HG03060 (cell line): Measurements from ENCODE around the gene IGF2.
"Not testable (repeated sequence)": the region's sequence is repeated elsewhere in the genome, so short reads cannot be mapped to it uniquely, and the experiment has no call there.

Experiments used
- ATAC-seq: cut with Tn5 transposase; IDR thresholded peaks from one replicate; pipeline ENCODE4 v1.9.1; 2021; ENCODE audit warnings: low read depth, moderate number of reproducible peaks; ENCODE audit not compliant: unreplicated experiment

Gene IGF2

GRCh38 chr11:2124736-2125484 lies 14.3 kb downstream of the IGF2 start:
- not testable (repeated sequence) for ATAC-seq

- ATAC-seq = no peak
Measured at GRCh38 chr11:2123628-2123960, 15.6 kb downstream of the IGF2 start.

- no peak for ATAC-seq
Measured at GRCh38 chr11:2122907-2123627, 16.1 kb downstream of the IGF2 start.

DNA sequence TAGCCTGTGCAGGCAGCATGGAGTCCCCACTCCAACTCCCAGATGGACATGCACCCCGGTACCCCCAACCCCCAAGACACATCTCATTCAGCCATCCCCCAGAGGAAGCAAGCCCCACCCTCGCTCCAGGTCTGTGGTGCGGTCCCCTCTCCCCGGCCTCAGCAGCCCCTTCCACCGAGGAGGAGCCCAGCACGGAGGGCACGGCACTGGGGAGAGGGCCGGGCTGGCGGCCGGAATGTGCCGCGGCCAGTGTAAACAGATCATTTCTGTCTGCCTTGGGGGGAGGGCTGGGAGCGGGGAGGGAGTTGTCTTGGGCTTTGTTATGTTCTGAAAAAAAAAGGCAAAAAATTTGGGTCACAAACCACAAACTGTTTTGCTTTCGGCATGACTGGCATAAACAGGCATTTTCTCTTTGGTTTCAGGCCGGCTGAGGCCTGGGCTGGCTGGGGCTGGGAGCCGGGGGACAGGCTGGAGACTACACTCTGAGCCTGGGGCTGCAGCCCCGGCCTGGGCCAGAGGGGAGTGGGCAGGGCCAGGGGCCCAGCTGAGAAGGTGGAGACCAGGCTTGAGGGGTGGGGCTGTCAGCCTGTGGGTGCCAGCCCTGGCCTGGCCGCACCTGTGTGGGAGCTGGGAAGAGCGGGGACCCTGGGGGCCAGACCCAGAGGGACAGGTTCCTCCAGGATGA lies 16.8 kb downstream of the IGF2 start:
- no peak for ATAC-seq

GRCh38 chr11:2121227-2122130 lies 17.7 kb downstream of the IGF2 start:
- ATAC-seq = no peak

GRCh38 chr11:2120359-2121100 lies 18.7 kb downstream of the IGF2 start:
- no peak for ATAC-seq

GRCh38 chr11:2118677-2119076 lies 20.5 kb downstream of the IGF2 start:
- no peak for ATAC-seq

DNA sequence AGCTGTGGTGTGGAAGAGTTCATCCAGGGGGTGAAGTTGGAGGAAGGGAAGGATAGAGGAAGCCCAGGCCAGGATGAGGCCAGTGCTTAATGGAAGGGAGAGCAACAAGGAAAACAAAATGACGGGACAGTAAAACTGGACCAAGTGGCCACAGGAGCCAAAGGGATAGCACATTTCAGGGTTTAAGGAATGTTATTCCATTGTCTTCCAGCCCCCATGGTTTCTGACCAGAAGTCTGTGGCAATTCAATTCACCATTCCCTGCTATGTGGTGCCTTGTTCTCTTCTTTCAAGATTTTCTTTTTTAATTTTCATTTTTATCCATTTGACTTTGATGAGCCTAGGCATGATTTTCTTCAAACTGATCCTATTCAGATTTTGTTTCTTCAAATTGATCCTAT lies 22.5 kb downstream of the IGF2 start:
- ATAC-seq = no peak

- ATAC-seq = no peak
Measured at GRCh38 chr11:2115308-2115707, 23.9 kb downstream of the IGF2 start.

DNA sequence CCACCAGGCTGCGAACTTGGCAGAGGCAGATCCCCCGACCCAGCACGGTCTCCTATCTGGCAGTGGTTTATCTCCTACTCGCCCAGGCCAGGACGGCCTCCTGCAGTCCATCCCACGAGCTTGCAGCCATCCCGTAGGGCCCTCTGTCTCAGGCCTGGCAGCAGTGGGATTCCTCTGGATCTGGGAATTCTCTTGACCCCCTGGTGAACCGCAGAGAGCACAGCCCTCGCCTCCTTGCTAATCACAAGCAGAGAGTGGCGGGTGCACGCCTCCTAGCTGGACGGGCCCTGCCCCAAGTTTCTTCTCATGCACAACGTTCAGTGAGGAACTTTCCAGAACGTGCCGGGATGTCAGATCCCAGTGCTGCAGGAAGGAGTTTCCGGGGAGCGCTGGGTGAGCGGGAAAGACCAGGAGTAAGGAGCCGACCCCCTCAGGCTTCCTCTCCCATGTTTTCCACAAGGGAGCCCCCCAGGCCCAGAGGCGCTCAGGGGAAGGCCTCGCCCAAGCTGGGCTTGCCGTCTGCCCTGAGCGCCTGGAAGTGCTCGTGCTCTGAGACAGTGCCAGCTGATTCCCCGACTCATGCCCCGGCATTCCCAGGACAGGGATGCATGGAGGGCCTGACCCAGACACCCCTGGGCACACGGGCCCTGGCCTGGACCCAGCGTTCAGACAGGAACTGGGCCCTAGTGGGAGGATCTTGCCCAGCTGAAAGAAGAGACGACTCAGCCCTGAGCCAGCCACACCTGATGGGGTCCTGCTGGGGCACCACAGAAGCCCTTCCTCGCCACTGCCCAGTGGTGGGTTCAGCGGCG lies 24.6 kb downstream of the IGF2 start:
- ATAC-seq = no peak

- ATAC-seq = no peak
Measured at GRCh38 chr11:2113776-2114175, 25.4 kb downstream of the IGF2 start.

- no peak for ATAC-seq
Measured at GRCh38 chr11:2110521-2110920, 28.7 kb downstream of the IGF2 start.

GRCh38 chr11:2109541-2110019 lies 29.6 kb downstream of the IGF2 start:
- ATAC-seq = no peak

DNA sequence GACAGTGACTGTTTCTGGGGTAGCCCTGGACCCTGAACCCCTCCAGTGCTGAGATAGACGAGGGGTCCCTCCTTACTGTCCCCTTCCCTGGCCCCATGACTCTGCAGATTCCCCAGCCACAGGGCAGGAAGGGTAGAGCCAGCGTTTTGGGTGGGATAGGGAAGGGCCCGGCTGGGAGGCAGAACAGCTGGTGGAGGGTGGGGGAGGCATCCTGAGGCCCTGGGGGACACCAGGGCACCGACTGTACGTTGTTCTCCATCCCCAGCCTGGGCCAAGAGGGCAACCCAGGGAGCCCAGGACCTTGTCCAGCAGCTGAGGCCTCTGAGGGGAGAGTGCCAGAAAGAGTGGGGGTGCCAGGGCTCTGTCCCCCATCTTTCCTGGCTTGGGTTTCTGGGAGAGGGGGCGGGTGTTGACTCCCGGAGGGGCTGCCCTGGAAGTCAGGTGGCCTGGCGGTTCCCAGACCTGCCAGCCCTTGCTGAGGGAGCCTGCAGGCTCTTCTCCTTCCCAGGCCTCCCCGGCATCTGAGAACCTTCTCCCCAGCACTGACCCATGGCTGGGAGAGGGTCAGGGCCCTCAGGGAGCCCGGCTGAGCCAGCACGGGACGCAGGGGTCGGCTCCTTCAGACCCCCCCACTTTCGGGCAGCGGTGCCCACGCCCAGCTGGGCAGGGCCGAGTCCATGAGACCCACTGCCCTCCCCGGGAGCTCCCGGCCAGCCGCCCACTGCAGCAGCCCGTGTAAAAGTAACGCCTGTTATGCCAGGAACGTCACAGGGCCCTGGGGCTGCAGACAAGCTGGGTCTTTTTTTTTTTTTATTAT lies 30.3 kb downstream of the IGF2 start:
- no peak for ATAC-seq

DNA sequence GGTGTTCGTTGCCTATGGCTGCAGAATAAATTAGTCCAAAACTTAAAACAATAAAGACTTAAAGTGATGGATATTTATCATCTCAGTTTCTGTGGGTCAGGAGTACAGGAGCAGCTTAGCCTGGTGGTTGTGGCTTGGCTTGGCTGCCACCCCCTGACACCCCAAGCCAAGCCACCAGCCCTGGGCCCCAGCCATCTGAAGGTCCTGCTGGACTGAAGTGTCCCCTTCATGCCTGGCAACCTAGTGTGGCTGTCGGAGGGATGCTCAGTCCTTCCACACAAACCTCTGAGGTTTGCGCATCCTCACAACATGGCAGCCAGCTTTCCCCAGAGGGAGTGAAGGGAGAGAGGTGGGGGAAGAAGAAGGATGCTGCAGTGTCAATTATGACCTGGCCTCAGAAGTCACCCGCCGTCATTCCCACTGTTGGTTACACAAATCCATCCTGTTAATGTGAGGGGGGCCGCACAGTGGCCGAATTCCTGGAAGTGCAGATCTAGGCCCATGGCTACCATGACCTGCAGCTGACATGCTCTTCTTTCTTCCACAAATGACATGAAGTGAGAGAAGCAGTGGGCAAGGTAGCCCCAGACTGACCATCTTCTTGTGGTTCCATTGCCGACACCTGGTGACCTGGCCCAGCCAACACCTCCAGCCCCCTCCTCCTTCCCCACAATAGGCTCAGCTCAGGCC lies 31.1 kb downstream of the IGF2 start:
- ATAC-seq = no peak

- ATAC-seq = no peak
Measured at GRCh38 chr11:2107521-2107920, 31.7 kb downstream of the IGF2 start.

DNA sequence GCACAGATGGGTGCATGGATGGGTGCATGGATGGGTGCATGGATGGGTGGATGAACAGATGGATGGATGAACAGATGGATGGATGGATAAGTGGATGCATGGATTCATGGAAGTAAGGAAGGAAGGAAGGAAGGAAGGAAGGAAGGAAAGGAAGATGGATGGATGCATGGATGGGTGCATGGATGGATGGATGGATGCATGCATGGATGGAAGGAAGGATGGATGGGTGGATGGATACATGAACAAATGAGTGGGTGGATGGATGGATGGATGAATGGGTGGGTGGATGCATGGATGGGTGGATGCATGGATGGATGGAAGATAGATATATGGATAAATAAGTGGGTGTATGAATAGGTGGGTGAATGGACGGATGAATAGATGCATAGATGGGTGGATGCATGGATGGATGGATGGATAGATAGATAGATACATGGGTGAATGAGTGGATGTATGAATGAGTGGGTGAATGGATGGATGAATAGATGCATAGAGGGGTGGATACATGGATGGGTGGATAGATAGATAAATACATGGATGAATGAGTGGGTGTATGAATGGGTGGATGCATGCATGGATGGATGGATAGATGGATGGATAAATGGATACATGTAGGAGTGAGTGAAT lies 32.5 kb downstream of the IGF2 start:
- ATAC-seq = no peak
